GM21447 (cell line): ENCODE results near the gene EARS2.
"Not testable (repeated sequence)": the region's sequence is repeated elsewhere in the genome, so short reads cannot be mapped to it uniquely, and the experiment has no call there.

ENCODE experiments used
- ATAC-seq: cut with Tn5 transposase; IDR thresholded peaks from one replicate; pipeline ENCODE4 v1.9.1; 2021; ENCODE audit not compliant: unreplicated experiment

EARS2 gene

GRCh38 chr16:23528644-23529310 is 28.4 kb downstream of the EARS2 start:
- no peak for ATAC-seq

GRCh38 chr16:23527961-23528643 is 29.0 kb downstream of the EARS2 start:
- no peak for ATAC-seq

- ATAC-seq: no peak
Observed at GRCh38 chr16:23524886-23525285, 32.3 kb downstream of the EARS2 start.

- no peak for ATAC-seq
Observed at GRCh38 chr16:23523876-23524385, 33.2 kb downstream of the EARS2 start.

GRCh38 chr16:23523321-23523720 is 33.8 kb downstream of the EARS2 start:
- no peak for ATAC-seq

- ATAC-seq: no peak
Observed at GRCh38 chr16:23521965-23522364, 35.2 kb downstream of the EARS2 start.

GRCh38 chr16:23521037-23521743 is 36.0 kb downstream of the EARS2 start:
- no peak for ATAC-seq

GRCh38 chr16:23520500-23520899 is 36.6 kb downstream of the EARS2 start:
- ATAC-seq: no peak

GRCh38 chr16:23519282-23519681 is 37.9 kb downstream of the EARS2 start:
- ATAC-seq: no peak

GRCh38 chr16:23518435-23518891 is 38.7 kb downstream of the EARS2 start:
- peak; percentile 43 for ATAC-seq

- ATAC-seq: no peak
Observed at GRCh38 chr16:23516366-23517137, 40.6 kb downstream of the EARS2 start.

GRCh38 chr16:23515881-23516280 is 41.3 kb downstream of the EARS2 start:
- ATAC-seq: no peak

GRCh38 chr16:23514381-23515152 is 42.6 kb downstream of the EARS2 start:
- no peak for ATAC-seq

- no peak for ATAC-seq
Observed at GRCh38 chr16:23512168-23512695, 44.9 kb downstream of the EARS2 start.

GRCh38 chr16:23511731-23512130 is 45.4 kb downstream of the EARS2 start:
- no peak for ATAC-seq

- ATAC-seq: not testable (repeated sequence)
Observed at GRCh38 chr16:23510915-23511270, 46.3 kb downstream of the EARS2 start.

GRCh38 chr16:23510164-23510914 is 46.8 kb downstream of the EARS2 start, which contains the start of gene GGA2:
GGA2 (minus strand) TSS chr16:23510494; CDS start chr16:23510411, 83 bp downstream.
- ATAC-seq: peak; percentile 67

- peak; percentile 15 for ATAC-seq
Observed at GRCh38 chr16:23509782-23510163, 47.4 kb downstream of the EARS2 start.

- no peak for ATAC-seq
Observed at GRCh38 chr16:23509441-23509754, 47.8 kb downstream of the EARS2 start.
